HEK293 (cell line): ENCODE data around the gene ZNF423.

Experiments used
- REPIN1 ChIP-seq: fragments of 450-650 bp; formaldehyde crosslinking; IDR thresholded peaks from 2 replicates; pipeline ENCODE4 v1.5.1; 2017; ENCODE audit warnings: missing biosample characterization, missing genetic modification characterization, low read depth
- ZNF223 ChIP-seq: fragments of 450-650 bp; formaldehyde crosslinking; IDR thresholded peaks from 2 replicates; pipeline ENCODE4 v1.5.1; 2016; ENCODE audit warnings: missing biosample characterization, missing genetic modification characterization
- ZNF341 ChIP-seq: fragments of 450-650 bp; formaldehyde crosslinking; IDR thresholded peaks from 2 replicates; pipeline ENCODE4; 2016; ENCODE audit warnings: low read depth, missing biosample characterization, missing genetic modification characterization
- ZNF37A ChIP-seq: fragments of 450-650 bp; IDR thresholded peaks from 2 replicates; pipeline ENCODE4 v1.5.1; 2018; ENCODE audit warnings: missing biosample characterization, missing genetic modification characterization
- ZNF548 ChIP-seq: fragments of 450-650 bp; formaldehyde crosslinking; IDR thresholded peaks from 2 replicates; pipeline ENCODE4 v1.5.1; 2016; ENCODE audit warnings: missing biosample characterization, missing genetic modification characterization
- ZNF626 ChIP-seq: fragments of 450-650 bp; sonication (Bioruptor Pico); formaldehyde crosslinking; IDR thresholded peaks from 2 replicates; pipeline ENCODE4 v1.5.1; 2018; ENCODE audit warnings: missing biosample characterization, missing genetic modification characterization, inconsistent platforms
- ZNF629 ChIP-seq: fragments of 450-650 bp; formaldehyde crosslinking; IDR thresholded peaks from 2 replicates; pipeline ENCODE4 v1.5.1; 2017; ENCODE audit warnings: missing biosample characterization, missing genetic modification characterization
- ZNF664 ChIP-seq: fragments of 450-650 bp; formaldehyde crosslinking; IDR thresholded peaks from 2 replicates; pipeline ENCODE4 v1.5.1; 2016; ENCODE audit warnings: missing biosample characterization, missing genetic modification characterization
- ZNF677 ChIP-seq: fragments of 450-650 bp; IDR thresholded peaks from 2 replicates; pipeline ENCODE4 v1.5.0; 2018; ENCODE audit warnings: missing biosample characterization, mild to moderate bottlenecking, missing genetic modification characterization, moderate library complexity
- TF ChIP-seq, protein P1 (sequence below): fragments of 450-650 bp; formaldehyde crosslinking; IDR thresholded peaks from 2 replicates; pipeline ENCODE4 v1.5.1; 2016; ENCODE audit warnings: missing biosample characterization, missing genetic modification characterization
- TF ChIP-seq, protein P2 (sequence below): fragments of 450-650 bp; formaldehyde crosslinking; IDR thresholded peaks from 2 replicates; pipeline ENCODE4 v1.5.1; 2016; ENCODE audit warnings: missing biosample characterization, missing genetic modification characterization
- TF ChIP-seq, protein P3 (sequence below): fragments of 450-650 bp; formaldehyde crosslinking; IDR thresholded peaks from 2 replicates; pipeline ENCODE4 v1.5.1; 2016; ENCODE audit warnings: missing biosample characterization, missing genetic modification characterization, low read depth

DNA sequence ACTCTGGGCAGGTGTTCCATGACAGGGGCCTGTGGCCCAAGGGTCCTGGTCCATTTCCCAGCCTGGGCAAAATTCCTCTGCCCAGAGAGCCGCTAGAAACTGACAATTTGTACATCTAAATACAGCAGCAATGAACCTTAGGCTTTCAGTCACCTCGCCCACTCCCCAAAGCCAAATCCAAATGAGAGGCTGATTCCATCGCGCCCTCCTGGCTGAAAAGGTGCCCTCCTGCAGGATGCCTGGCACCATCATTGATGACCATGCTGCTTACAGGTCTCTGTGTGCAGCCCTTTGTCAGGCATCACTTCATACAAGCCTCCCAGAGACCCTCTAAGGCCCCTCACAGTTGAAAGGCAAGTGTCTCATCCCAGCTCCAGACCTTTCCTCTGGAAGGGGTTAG is 367.6 kb downstream of the ZNF423 start:
- TF ChIP-seq ZNF629 (tag by site-specific recombination) (no peak), ZNF677 (tag by site-specific recombination) (no peak), ZNF37A (no peak), ZNF341 (tag by site-specific recombination) (no peak), ZNF626 (tag by site-specific recombination) (no peak), ZNF223 (tag by site-specific recombination) (no peak), ZNF664 (tag by site-specific recombination) (no peak), REPIN1 (no peak), ZNF548 (tag by site-specific recombination) (no peak)
- TF ChIP-seq, protein P1, sequence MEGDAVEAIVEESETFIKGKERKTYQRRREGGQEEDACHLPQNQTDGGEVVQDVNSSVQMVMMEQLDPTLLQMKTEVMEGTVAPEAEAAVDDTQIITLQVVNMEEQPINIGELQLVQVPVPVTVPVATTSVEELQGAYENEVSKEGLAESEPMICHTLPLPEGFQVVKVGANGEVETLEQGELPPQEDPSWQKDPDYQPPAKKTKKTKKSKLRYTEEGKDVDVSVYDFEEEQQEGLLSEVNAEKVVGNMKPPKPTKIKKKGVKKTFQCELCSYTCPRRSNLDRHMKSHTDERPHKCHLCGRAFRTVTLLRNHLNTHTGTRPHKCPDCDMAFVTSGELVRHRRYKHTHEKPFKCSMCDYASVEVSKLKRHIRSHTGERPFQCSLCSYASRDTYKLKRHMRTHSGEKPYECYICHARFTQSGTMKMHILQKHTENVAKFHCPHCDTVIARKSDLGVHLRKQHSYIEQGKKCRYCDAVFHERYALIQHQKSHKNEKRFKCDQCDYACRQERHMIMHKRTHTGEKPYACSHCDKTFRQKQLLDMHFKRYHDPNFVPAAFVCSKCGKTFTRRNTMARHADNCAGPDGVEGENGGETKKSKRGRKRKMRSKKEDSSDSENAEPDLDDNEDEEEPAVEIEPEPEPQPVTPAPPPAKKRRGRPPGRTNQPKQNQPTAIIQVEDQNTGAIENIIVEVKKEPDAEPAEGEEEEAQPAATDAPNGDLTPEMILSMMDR (tag by site-specific recombination), result no peak
- TF ChIP-seq, protein P2, sequence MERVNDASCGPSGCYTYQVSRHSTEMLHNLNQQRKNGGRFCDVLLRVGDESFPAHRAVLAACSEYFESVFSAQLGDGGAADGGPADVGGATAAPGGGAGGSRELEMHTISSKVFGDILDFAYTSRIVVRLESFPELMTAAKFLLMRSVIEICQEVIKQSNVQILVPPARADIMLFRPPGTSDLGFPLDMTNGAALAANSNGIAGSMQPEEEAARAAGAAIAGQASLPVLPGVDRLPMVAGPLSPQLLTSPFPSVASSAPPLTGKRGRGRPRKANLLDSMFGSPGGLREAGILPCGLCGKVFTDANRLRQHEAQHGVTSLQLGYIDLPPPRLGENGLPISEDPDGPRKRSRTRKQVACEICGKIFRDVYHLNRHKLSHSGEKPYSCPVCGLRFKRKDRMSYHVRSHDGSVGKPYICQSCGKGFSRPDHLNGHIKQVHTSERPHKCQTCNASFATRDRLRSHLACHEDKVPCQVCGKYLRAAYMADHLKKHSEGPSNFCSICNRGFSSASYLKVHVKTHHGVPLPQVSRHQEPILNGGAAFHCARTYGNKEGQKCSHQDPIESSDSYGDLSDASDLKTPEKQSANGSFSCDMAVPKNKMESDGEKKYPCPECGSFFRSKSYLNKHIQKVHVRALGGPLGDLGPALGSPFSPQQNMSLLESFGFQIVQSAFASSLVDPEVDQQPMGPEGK (tag by site-specific recombination), result no peak
- TF ChIP-seq, protein P3, sequence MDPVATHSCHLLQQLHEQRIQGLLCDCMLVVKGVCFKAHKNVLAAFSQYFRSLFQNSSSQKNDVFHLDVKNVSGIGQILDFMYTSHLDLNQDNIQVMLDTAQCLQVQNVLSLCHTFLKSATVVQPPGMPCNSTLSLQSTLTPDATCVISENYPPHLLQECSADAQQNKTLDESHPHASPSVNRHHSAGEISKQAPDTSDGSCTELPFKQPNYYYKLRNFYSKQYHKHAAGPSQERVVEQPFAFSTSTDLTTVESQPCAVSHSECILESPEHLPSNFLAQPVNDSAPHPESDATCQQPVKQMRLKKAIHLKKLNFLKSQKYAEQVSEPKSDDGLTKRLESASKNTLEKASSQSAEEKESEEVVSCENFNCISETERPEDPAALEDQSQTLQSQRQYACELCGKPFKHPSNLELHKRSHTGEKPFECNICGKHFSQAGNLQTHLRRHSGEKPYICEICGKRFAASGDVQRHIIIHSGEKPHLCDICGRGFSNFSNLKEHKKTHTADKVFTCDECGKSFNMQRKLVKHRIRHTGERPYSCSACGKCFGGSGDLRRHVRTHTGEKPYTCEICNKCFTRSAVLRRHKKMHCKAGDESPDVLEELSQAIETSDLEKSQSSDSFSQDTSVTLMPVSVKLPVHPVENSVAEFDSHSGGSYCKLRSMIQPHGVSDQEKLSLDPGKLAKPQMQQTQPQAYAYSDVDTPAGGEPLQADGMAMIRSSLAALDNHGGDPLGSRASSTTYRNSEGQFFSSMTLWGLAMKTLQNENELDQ (tag by site-specific recombination), result no peak
